NCI-H774 (cell line): ENCODE measurements around the gene SURF4.

Source experiments
- DNase-seq: peaks from one replicate; lab custom pipeline; 2025; lab: John Stamatoyannopoulos, UW

The SURF4 gene

GRCh38 chr9:133374612-133375115 is 1.2 kb downstream of the SURF4 start:
- DNase-seq = no peak

GRCh38 chr9:133372144-133372543 is 3.7 kb downstream of the SURF4 start:
- DNase-seq = no peak

GRCh38 chr9:133371261-133371711 is 4.6 kb downstream of the SURF4 start:
- DNase-seq = no peak

DNA sequence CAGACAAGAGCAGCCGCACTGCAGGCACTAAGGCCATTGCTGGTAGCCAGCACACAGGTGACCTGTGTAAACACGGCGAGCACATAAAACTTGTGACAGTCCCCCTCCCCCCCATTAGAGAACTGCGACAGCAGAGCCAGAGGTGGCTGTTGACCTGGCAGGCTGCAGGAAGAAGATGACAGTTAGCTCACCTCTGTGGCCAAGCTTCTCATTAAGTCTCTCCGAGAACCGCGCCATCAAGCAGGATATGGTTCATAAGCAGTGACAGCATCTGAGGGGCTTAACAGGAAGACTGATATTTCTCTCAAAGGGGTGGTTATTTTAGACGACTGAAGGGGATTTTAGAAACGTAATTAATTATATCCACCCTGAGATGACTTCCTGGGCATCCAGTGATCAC is 5.2 kb downstream of the SURF4 start:
- no peak for DNase-seq

- DNase-seq = no peak
These were observed 5.9 kb downstream of the SURF4 start for GRCh38 chr9:133369933-133370332.

GRCh38 chr9:133369422-133369821 is 6.4 kb downstream of the SURF4 start:
- DNase-seq = no peak

GRCh38 chr9:133368249-133368881 is 7.5 kb downstream of the SURF4 start:
- peak; percentile 90 for DNase-seq

GRCh38 chr9:133367778-133368177 is 8.1 kb downstream of the SURF4 start:
- DNase-seq = no peak

DNA sequence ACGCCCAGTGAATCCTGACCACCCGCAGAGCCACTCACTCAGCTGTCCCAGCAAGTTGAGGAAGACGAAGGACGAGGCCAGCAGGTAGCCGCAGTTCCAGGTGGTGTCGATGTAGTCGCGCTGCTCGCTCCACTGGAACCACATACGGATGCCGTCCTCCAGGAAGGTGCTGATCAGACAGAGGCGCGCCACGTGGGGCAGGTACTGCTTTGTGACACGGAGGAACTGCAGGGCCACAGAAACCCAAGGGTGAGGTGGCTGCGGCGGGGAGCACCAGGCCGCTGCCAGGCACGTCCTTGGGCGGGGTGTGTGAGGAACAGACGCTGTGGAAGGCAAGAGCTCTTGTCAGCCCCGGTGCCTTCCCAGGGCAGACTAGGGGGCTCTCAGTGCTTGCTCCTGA is 8.6 kb downstream of the SURF4 start:
- no peak for DNase-seq

DNA sequence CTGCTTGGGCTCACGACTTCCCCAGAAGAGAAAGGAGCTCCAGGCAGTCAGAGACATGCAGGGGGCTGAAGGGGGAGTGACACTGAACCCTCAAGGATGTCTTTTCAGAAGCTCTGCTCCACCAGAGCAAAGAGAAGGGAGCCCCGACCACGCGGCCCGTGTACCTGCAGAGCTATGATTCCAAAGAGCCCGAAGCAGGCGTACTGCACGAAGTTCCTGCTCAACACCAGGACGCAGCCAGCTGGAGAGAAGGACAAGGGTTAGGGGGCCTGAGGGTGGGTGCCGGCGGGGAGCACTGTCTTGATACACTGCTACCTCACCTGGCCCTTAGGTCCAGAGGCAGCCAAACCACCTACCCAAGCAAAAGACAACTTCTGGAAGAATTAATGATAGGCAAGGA is 9.4 kb downstream of the SURF4 start:
- DNase-seq = no peak

- no peak for DNase-seq
These were observed 13.4 kb downstream of the SURF4 start for GRCh38 chr9:133362359-133363044.

DNA sequence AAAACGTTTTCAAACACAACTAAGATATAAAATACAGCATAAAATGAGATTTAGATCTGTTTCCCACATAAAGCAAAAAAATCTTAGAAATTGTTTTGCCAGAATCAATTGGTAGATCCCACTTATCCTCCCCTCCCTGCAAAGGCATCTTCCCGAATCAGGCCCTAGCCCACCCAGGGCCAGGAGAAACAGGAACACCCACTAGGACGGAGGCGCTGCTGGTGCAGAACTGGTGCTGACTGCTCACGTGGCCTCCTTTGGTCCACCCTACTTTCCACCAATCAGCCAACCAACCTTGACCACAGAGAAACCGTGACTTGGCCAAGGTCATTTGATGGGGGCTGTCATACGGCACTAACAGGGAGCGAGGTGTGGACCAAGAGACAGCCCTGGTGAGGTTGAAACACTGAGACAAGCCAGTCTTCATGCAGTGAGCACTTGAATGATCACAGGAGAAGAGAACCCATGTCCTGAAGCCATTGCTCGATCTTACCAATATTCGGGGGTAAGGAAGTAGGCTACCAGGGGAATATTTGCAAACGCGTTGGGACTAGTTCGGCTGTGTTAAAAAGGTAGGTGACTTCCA is 14.3 kb downstream of the SURF4 start:
- no peak for DNase-seq

GRCh38 chr9:133360400-133361393 is 15.2 kb downstream of the SURF4 start:
- no peak for DNase-seq

- no peak for DNase-seq
These were observed 16.3 kb downstream of the SURF4 start for GRCh38 chr9:133359399-133360175.

- no peak for DNase-seq
These were observed 18.2 kb downstream of the SURF4 start for GRCh38 chr9:133357656-133358055.

DNA sequence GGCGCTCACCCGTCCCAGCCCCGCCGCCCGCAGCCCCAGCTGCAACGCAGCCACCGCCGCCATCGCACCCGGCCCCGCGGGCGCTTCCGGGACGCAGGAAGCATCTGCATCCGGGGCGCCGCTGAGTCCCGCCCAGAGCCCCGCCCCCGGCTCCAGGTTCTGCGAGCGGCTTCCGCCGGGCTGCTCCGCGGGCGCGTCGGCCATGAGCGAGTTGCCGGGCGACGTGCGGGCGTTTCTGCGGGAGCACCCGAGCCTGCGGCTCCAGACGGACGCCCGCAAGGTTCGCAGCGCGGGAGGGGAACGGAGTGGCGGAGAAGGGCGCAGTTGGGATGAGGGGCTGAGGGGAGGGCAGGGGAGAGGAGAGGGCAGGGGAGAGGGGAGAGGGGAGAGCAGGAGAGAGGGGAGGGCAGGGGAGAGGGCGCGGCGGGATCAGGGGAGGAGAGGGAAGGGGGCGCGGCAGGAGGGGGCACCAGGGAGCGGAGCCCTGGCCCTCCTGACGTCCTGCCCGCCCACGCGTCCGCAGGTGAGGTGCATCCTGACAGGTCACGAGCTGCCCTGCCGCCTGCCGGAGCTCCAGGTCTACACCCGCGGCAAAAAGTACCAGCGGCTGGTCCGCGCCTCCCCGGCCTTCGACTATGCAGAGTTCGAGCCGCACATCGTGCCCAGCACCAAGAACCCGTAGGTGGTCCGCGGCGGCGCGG is 19.3 kb downstream of the SURF4 start, which contains the start of the genes SURF1 and SURF2:
SURF1 (minus strand) TSS at position 97 of the 701 bp plus-strand sequence; CDS start at position 63, 34 bp downstream.
SURF2 (plus strand) TSS at position 160 of the 701 bp plus-strand sequence; CDS start at position 203, 43 bp downstream.
- DNase-seq = peak; percentile 91

DNA sequence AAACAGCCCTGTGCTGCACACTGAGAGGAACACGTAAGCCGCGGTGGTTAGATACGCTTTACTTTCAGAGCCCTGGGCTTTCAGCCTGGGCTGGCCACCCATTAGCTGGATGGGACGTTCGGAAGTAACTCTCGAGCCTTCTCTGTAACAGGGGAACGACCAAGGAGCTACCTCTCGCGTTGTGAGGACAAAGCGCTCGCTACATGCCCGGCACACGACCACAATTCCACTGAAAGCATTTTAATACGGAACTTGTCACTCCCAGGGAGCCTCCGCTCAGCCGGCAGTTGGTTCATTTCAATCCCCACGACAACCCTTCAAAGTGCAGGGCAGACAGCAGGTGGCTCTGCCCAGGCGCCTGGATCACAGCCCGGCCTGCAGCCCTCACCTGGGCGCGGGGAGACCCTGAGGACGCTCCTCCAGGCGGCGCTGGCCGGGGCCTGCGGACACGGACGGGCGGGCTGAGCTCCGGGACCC is 19.9 kb downstream of the SURF4 start:
- no peak for DNase-seq

DNA sequence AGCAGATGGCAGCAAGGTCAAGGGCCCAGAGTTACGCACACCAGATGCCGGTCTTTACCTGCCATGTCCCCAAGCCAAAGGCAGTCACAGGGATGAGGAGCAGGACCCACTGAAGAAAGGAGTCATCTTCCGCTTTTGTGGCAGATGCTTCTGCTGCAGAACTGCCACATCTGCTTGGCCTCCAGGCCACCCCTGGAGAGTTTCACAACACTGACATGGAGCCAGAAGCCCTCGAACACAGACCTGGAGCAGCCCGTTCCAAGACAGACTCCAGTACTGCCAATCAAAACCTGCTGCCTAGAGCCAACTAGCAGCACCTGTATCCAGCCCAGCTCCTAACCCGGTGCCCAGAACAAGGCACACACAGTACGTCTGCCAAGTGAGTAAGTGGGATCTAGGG is 21.1 kb downstream of the SURF4 start:
- DNase-seq = no peak

- DNase-seq = no peak
These were observed 22.3 kb downstream of the SURF4 start for GRCh38 chr9:133353548-133353947.
